Activated CD4-positive, CD25-positive, alpha-beta regulatory T cell (primary cell): ENCODE measurements around the gene PHC3.
"Not testable (repeated sequence)": the region's sequence is repeated elsewhere in the genome, so short reads cannot be mapped to it uniquely, and the experiment has no call there.

ENCODE experiments used
- DNase-seq, 4 experiments: peaks; one replicate each; lab custom pipeline; 2025; lab: John Stamatoyannopoulos, UW

Gene PHC3

DNA sequence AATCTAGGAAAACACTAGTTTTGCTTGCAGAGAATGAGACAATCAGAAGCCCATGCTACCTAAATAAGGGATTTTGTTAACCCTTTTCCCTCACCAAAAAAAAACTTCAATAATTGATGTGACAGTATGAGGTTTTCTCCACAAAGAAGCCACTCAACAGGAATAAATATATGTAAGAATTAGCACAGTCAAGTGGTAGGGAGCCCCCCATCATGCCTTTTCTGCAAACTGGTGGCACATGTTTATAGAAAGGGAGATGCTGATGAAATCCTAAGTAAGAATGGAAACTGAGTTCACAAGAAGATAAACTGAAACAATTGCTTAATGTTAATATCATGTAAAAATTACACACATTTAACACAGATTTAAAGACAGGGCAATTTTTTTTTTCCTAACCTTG is 51.0 kb downstream of the PHC3 start:
- no peak for DNase-seq

DNA sequence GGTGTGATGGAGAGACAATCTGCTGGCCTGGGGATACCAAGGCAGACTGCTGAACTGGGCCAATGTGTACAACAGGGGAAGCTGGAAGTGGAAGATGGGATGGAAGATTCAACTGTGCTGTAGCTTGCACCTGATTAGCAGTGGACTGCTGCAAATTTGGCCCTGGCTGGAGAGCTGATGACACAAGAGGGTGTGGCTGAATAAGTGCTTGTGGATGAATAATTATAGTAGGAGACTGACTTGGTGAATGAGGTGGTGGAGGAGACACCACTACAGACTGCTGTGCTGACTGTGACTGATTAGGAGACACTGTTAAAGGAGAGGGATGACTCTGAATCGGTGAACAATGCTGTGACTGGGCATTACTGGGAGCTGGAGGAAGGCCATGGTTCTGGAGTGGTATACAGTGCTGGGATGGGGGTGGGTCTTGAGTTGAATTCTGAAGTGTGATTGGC is 52.5 kb downstream of the PHC3 start:
- DNase-seq, result no peak

DNA sequence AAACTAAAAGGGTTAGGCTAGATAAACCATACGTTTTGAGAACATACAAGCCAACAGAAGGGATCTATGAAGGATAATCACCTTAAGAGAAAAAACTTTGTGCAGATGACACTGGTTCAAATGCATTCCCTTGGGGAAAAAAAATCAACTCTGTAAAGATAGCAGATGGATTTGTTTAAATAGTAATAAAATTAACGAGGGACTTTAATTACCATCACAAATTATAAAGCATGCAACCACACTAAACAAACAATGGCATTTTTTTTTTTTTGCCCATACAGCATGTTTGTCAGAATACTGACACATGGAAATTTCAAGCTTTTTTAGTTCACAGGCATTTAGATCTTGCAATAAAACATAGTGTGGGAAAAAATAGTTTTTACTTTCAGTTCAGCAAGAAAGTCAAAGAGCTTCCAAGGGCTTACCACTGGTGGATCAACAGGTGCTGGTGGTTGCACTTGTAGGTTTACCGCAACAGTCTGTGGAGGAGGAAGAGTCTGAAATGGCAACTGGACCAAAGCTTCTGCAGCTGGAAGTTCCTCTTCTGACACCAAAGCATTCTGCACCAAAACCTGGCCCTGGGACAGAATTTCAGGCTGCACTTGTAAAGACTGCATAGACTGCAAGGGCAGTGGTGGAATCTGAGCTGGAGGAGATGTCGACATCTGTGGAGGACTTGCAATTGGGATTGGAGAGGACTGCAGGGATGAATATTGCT is 53.1 kb downstream of the PHC3 start:
- no peak for DNase-seq

DNA sequence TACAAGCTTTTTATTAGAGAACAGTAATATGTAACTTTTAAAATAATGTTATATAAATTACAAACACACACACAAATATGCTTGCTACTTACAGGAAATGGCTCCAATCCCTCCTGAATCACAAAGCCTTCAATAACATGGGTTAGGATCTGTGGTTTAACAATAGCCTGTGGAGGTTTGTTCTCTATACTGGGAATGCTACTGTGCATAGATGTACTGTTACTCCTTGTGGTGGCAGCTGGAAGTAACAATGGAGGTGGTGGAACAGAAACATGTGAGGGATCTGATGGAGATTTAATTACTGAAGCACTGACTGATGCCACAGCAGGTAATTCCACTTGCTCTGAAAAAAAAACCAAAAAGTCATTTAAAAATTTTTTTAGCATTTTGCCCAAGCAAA is 64.4 kb downstream of the PHC3 start:
- no peak for DNase-seq

DNA sequence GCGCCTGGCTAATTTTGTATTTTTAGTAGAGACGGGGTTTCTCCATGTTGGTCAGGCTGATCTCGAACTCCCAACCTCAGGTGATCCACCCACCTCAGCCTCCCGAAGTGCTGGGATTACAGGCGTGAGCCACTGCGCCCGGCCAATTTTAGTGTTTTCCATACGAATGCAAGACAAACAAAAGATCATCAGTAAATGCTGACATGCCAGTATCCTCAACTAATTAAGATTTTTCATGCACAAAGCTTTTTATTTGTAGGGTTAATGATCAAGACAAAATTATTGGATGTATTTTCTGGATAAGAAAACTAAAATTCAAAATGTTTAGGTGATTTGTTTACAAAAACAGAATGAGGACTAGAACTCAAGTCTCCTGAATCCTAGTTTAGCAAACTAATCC is 67.4 kb downstream of the PHC3 start:
- DNase-seq, result not testable (repeated sequence)

DNA sequence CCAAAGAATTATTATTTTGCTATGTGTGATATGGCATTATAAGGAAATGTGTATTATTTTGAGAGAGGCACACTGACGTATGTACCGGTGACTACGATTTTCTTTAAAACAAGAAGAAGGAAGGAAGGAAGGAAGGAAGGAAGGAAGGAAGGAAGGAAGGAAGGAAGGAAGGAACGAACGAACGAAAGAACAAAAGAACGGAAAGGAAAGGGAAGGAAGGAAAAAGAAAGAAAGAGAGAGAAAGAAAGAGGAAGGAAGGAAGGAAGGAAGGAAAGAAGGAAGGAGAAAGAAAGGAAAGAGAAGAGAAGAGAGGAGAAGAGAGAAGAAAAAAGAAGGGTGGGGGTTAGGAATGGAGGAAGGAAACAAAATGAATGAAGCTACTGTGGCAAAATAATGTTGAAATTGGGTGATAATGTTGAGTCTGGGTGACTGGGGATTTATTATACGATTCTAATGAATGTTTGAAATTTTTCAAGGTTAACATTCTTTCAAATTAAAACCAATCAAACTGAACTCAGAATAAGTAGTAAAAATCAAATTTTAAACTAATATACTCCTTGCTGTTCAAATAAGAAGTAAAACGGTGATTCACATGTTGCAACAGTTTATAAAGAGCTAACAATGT is 70.3 kb downstream of the PHC3 start:
- DNase-seq, result no peak

- DNase-seq, result no peak
Observed at GRCh38 chr3:170109579-170110293, 71.8 kb downstream of the PHC3 start.

- DNase-seq, result no peak
Observed at GRCh38 chr3:170108955-170109354, 72.6 kb downstream of the PHC3 start.

- DNase-seq, result no peak
Observed at GRCh38 chr3:170107941-170108340, 73.6 kb downstream of the PHC3 start.

DNA sequence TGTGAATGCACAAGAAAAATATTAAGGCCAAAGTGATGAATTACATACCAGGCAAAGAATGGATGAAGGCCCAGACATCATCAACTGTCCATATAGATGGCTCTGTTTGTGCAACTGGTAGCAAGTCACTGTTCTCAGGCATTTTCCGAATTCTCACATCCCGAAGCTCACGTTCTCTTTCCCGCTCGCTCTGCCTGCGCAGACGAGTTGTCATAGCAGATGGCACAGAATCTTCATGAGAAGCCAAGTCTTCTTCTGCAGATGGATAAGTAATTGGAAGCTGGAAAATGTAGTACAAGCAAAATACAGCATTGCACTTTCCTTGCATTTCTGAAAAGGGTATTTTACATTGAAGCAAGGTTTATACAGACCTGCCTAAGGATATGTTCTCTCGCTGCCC is 79.1 kb downstream of the PHC3 start:
- no peak for DNase-seq

DNA sequence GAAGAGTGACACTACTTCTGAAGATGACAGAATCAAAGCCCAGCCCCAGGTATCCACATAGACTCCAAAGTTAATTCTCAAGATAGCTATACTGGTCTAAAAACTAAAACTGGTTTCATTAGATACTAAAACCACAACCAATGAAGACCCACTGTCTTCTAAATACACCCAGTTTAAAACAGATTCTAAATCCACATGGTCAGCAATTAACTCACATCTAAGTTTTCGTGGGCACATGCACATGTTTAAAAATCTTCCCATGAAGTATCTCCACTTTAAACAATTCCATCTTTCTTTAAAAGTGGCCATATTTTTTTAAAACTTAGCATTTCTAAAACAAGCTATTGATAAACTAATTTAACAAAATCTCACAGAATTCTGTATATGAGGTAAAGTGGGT is 80.6 kb downstream of the PHC3 start:
- no peak for DNase-seq

- DNase-seq, result no peak
Observed at GRCh38 chr3:170098753-170099152, 82.8 kb downstream of the PHC3 start.

DNA sequence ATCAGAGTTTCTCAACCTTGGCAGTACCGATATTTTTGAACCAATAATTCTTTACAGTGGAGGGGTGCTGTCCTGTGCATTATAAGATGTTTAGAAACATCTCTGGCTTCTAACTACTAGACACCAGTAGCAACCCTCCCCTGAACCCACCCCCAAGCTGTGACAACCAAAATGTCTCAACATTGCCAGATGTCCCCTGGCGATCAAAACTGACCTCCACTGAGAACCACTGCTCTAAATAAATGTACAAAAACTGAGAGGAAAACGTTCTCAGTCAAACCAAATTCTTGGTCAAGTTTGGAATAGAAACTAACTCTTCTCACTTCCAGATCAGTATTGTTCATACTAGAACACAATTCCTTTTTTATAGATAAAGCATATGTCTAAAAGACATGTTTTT is 85.2 kb downstream of the PHC3 start:
- no peak for DNase-seq

DNA sequence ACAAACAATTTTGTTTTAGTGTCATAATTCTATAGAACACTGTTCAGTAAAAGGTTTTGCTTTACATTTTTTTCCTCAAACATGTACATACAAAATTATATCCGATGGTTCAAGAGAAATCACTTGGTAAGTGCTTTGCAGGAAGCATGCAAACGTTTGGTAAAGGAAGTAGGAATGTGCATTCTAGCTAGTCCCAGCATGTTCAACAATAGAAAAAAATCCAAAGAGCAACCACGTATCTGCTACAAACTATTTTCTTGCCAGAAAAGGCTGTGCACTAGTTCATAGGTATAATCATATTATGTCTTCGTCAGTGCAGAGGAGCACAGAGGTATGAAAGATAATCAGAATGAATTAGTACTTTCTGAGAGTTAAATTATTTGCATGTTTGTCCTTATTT is 85.8 kb downstream of the PHC3 start:
- no peak for DNase-seq

GRCh38 chr3:170092907-170093306 is 88.6 kb downstream of the PHC3 start:
- DNase-seq, result no peak

DNA sequence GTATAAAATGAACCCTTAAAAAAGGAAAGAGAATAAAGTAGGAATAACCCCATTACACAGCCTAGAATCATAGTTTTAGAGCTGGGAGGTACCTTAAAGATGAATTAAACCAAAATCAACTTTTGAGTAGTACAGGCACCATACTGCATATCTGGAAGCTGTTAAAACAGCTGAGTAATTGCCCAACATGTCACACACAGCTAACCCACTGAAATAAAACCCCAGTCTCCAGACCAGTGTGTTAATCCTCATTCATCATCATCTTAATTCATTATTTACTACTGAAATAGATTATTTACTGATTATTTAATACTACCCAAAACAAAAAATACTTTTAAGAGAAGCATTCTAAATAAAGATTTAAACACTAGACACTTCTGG is 90.9 kb downstream of the PHC3 start:
- DNase-seq, result no peak

DNA sequence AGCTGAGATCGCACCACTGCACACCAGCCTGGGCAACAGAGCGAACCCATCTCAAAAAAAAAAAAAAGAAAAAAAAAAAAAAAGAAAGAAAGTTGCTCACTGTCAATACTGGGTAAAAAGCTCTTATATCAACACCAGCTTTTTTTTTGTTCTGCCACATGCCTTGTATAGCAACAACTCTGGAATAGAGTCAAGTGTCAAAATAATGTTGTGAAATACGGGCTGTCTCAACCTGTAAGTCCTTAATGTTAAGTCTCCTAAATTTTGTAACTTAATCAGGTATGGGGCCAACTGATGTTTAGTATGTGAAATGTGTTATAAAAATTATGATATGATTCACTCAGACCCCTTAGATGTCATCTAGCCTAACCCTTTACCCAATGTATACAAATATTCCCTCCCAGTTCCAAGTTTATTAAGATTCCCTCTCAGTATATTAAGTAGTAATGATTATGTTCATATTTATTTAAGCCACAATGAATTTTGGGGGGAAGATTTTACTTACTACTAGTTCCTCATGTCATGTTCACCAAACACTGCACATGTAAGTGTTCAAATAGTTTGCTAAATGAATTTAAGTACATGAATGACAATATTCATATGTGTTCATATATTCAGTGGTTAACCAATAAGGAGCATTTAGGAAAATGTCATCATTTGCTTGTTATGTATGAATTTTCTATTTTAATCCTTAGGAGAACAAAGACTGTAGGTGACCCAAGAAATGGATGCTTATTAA is 91.5 kb downstream of the PHC3 start:
- DNase-seq, result no peak

- no peak for DNase-seq
Observed at GRCh38 chr3:170085396-170085795, 96.1 kb downstream of the PHC3 start.

GRCh38 chr3:170083343-170083742 is 98.2 kb downstream of the PHC3 start:
- DNase-seq, result no peak

- DNase-seq, result no peak
Observed at GRCh38 chr3:170081079-170081741, 100.3 kb downstream of the PHC3 start.

- DNase-seq, result no peak
Observed at GRCh38 chr3:170080605-170081004, 100.9 kb downstream of the PHC3 start.

DNA sequence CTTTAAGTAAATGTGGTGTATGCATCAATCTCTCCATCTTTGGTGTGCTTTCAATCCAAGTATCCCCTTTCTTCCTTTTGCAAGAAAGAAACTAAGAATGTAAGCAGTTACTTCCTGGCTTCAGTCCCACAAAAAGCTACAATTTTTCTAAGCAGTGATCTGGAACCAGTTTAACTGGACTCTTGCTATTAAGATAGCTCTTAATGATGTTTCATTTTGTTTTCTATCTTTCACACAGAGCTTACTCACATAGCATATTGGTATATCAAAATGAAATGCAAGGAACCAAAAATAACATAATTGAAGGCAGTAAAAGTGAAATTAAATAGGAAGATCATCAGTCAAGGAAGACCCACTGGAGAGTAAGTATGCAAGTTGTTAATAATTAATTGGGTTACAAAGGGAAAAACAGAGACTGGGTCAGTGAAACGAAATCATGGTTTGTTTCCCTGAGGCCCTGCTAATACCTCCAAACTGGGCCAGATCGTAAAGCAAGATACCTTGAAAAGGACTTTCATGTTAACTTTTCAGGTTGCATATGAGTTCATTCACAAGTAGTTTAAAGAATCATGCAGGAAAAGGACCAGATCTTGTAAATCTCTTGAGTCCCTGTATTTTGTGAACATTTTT is 101.9 kb downstream of the PHC3 start:
- no peak for DNase-seq
